HepG2 (cell line): ENCODE data around the gene NCOA4. TPM values are rescaled to one million over a fixed set of nuclear protein-coding genes. Genes with fewer than 3 reads are reported as not detected.

Experiments
- DR1 ChIP-seq: sonication (generic); formaldehyde crosslinking; IDR thresholded peaks from 2 replicates; pipeline ENCODE4 v1.8.0; 2021; ENCODE audit warnings: mild to moderate bottlenecking, missing genetic modification reagents, inconsistent platforms
- HMG20B ChIP-seq: conservative IDR thresholded peaks from 2 replicates; pipeline ENCODE4 v1.6.1; 2016; ENCODE audit warnings: missing genetic modification reagents, missing compliant biosample characterization
- KDM5B ChIP-seq: sonication (generic); formaldehyde crosslinking; IDR thresholded peaks from 2 replicates; pipeline ENCODE4 v1.4.0; 2020; ENCODE audit warnings: missing genetic modification reagents, mild to moderate bottlenecking, borderline replicate concordance
- MTF1 ChIP-seq: sonication (generic); formaldehyde crosslinking; IDR thresholded peaks from 2 replicates; pipeline ENCODE4 v1.5.0; 2020; ENCODE audit warnings: missing genetic modification reagents
- NFYB ChIP-seq: sonication (generic); formaldehyde crosslinking; IDR thresholded peaks from 2 replicates; pipeline ENCODE4 v1.4.0; 2020; ENCODE audit warnings: missing genetic modification reagents
- PHF20 ChIP-seq: sonication (generic); formaldehyde crosslinking; IDR thresholded peaks from 2 replicates; pipeline ENCODE4 v1.5.0; 2020; ENCODE audit warnings: mild to moderate bottlenecking, missing genetic modification reagents
- PHF5A ChIP-seq: IDR thresholded peaks from one replicate; pipeline ENCODE4 v1.6.1; 2018; ENCODE audit warnings: low read depth, missing genetic modification reagents; ENCODE audit not compliant: unreplicated experiment
- TBX3 ChIP-seq: fragments of 450-650 bp; IDR thresholded peaks from 2 replicates; pipeline ENCODE4 v1.6.1; 2017; ENCODE audit warnings: antibody characterized with exemption, mild to moderate bottlenecking, inconsistent platforms, borderline replicate concordance
- ZNF124 ChIP-seq: sonication (generic); formaldehyde crosslinking; IDR thresholded peaks from 2 replicates; pipeline ENCODE4 v1.4.0; 2020; ENCODE audit warnings: missing genetic modification reagents
- ZNF136 ChIP-seq: sonication (generic); formaldehyde crosslinking; IDR thresholded peaks from 2 replicates; pipeline ENCODE4 v1.8.1; 2022; ENCODE audit warnings: low read depth, mild to moderate bottlenecking, moderate library complexity, missing genetic modification reagents
- ZNF256 ChIP-seq: sonication (generic); formaldehyde crosslinking; conservative IDR thresholded peaks from 2 replicates; pipeline ENCODE4 v1.4.0; 2020; ENCODE audit warnings: missing genetic modification reagents
- ZNF367 ChIP-seq: sonication (generic); formaldehyde crosslinking; IDR thresholded peaks from 2 replicates; pipeline ENCODE4 v1.4.0; 2020; ENCODE audit warnings: missing genetic modification reagents, borderline replicate concordance
- ZNF430 ChIP-seq: sonication (generic); formaldehyde crosslinking; IDR thresholded peaks from 2 replicates; pipeline ENCODE4 v1.9.0; 2021; ENCODE audit warnings: mild to moderate bottlenecking, missing genetic modification reagents
- ZNF432 ChIP-seq: sonication (generic); formaldehyde crosslinking; IDR thresholded peaks from 2 replicates; pipeline ENCODE4 v1.5.0; 2020; ENCODE audit warnings: missing genetic modification reagents, mild to moderate bottlenecking, borderline replicate concordance
- ZNF496 ChIP-seq: sonication (generic); formaldehyde crosslinking; IDR thresholded peaks from 2 replicates; pipeline ENCODE4 v1.8.1; 2023; ENCODE audit warnings: mild to moderate bottlenecking, moderate library complexity, missing genetic modification reagents; ENCODE audit not compliant: insufficient replicate concordance
- polyA plus RNA-seq, 8 experiments: library from polyadenylated mRNA; depleted of rRNA in 3 of 8; stranded (reverse) in 7 of 8; unstranded in 1 of 8; fragments of >200 nt; fragmentation: Illumina TruSeq in 4 of 8; extraction: Trizol in 4 of 8; gene quantifications; 2 replicates each; pipeline versions ENCODE4 v1.2.1 to v1.2.3, GENCODE V29; 2011 to 2016; ENCODE audit warnings: low read depth in 4 of 8, missing spikeins in 1 of 8, mixed read lengths in 1 of 8; ENCODE audit not compliant: insufficient read depth in 1 of 8
- total RNA-seq, 5 experiments: library from RNA; depleted of rRNA; stranded (reverse); fragments of >200 nt; fragmentation: Illumina TruSeq; extraction: Trizol; gene quantifications; 2 replicates each; pipeline ENCODE4 v1.2.3, GENCODE V29; 2016; ENCODE audit warnings: low read depth in 1 of 5
- TF ChIP-seq, protein P1 (sequence below): sonication (generic); formaldehyde crosslinking; IDR thresholded peaks from 2 replicates; pipeline ENCODE4 v1.4.0; 2020; ENCODE audit warnings: missing genetic modification reagents
- TF ChIP-seq, protein P2 (sequence below): sonication (generic); formaldehyde crosslinking; IDR thresholded peaks from 2 replicates; pipeline ENCODE4 v1.4.0; 2020; ENCODE audit warnings: missing genetic modification reagents
- TF ChIP-seq, protein P3 (sequence below): sonication (generic); formaldehyde crosslinking; IDR thresholded peaks from 2 replicates; pipeline ENCODE4 v1.5.1; 2020; ENCODE audit warnings: mild to moderate bottlenecking, missing genetic modification reagents

The NCOA4 gene
- total and polyA plus RNA-seq, 2 of the 13 experiments (the other 11 are each of a cell fraction or from before 2014, with no cell fraction given), result 306 to 400 TPM

DNA sequence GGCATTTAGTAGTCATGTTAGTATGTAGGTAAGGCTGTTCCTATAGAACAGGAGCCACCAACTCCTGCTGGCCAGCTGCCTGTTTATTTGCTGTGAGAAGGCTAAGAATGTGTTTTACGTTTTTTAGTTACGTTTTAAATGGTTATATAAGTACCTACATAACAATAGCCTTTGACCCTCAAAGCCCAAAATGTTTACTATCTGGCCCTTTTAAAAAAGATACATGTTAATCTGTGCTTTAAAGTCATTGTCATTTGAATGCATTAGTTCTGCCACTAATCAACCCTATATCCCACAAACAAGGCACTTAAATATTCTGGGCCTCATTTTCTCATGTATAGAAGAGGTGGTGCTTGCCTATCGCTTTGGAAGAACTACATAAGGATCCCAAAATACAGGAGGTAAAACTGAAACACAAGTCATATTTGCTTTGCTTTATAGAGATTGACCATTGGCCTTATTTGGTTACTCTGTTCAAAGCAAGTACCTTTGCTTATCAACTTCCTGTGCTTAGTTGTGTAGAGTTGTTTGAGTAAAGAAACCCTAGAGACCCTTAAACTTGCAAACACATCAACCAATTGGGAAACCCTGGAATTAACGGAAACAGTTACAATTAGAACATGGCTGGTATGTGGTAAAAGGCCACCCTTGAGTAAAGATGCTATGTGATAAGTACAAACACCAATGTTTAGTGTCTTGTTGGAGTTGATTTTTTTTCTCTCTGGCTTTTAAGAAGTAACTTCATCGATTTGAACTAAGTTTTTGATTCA is 32.2 kb downstream of the NCOA4 start (continued):
- TF ChIP-seq HMG20B (CRISPR knock-in tag), result peak; percentile 94
- TF ChIP-seq ZNF136 (CRISPR knock-in tag), result no peak
- TF ChIP-seq, protein P1, sequence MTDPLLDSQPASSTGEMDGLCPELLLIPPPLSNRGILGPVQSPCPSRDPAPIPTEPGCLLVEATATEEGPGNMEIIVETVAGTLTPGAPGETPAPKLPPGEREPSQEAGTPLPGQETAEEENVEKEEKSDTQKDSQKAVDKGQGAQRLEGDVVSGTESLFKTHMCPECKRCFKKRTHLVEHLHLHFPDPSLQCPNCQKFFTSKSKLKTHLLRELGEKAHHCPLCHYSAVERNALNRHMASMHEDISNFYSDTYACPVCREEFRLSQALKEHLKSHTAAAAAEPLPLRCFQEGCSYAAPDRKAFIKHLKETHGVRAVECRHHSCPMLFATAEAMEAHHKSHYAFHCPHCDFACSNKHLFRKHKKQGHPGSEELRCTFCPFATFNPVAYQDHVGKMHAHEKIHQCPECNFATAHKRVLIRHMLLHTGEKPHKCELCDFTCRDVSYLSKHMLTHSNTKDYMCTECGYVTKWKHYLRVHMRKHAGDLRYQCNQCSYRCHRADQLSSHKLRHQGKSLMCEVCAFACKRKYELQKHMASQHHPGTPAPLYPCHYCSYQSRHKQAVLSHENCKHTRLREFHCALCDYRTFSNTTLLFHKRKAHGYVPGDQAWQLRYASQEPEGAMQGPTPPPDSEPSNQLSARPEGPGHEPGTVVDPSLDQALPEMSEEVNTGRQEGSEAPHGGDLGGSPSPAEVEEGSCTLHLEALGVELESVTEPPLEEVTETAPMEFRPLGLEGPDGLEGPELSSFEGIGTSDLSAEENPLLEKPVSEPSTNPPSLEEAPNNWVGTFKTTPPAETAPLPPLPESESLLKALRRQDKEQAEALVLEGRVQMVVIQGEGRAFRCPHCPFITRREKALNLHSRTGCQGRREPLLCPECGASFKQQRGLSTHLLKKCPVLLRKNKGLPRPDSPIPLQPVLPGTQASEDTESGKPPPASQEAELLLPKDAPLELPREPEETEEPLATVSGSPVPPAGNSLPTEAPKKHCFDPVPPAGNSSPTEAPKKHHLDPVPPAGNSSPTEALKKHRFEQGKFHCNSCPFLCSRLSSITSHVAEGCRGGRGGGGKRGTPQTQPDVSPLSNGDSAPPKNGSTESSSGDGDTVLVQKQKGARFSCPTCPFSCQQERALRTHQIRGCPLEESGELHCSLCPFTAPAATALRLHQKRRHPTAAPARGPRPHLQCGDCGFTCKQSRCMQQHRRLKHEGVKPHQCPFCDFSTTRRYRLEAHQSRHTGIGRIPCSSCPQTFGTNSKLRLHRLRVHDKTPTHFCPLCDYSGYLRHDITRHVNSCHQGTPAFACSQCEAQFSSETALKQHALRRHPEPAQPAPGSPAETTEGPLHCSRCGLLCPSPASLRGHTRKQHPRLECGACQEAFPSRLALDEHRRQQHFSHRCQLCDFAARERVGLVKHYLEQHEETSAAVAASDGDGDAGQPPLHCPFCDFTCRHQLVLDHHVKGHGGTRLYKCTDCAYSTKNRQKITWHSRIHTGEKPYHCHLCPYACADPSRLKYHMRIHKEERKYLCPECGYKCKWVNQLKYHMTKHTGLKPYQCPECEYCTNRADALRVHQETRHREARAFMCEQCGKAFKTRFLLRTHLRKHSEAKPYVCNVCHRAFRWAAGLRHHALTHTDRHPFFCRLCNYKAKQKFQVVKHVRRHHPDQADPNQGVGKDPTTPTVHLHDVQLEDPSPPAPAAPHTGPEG (CRISPR knock-in tag), result 0 out of 2 replicates have a peak, but pooled peaks have one; percentile 22
- peak; percentile 60 for TF ChIP-seq NFYB (CRISPR knock-in tag)
- TF ChIP-seq PHF20 (CRISPR knock-in tag), result no peak
- TF ChIP-seq ZNF496 (CRISPR knock-in tag), result no peak
- TF ChIP-seq PHF5A (CRISPR knock-in tag), result no peak
- TF ChIP-seq ZNF124, result 0 out of 2 replicates have a peak, but pooled peaks have one; percentile 53
- TF ChIP-seq KDM5B (CRISPR knock-in tag), result no peak
- TF ChIP-seq, protein P2, sequence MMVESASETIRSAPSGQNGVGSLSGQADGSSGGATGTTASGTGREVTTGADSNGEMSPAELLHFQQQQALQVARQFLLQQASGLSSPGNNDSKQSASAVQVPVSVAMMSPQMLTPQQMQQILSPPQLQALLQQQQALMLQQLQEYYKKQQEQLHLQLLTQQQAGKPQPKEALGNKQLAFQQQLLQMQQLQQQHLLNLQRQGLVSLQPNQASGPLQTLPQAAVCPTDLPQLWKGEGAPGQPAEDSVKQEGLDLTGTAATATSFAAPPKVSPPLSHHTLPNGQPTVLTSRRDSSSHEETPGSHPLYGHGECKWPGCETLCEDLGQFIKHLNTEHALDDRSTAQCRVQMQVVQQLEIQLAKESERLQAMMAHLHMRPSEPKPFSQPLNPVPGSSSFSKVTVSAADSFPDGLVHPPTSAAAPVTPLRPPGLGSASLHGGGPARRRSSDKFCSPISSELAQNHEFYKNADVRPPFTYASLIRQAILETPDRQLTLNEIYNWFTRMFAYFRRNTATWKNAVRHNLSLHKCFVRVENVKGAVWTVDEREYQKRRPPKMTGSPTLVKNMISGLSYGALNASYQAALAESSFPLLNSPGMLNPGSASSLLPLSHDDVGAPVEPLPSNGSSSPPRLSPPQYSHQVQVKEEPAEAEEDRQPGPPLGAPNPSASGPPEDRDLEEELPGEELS (CRISPR knock-in tag), result peak; percentile 95
- no peak for TF ChIP-seq ZNF432 (CRISPR knock-in tag)
- TF ChIP-seq ZNF256 (CRISPR knock-in tag), result no peak
- peak; percentile 79; the same call in 1 of the 2 replicates for TF ChIP-seq ZNF430 (CRISPR knock-in tag)
- no peak for TF ChIP-seq MTF1
- no peak for TF ChIP-seq ZNF367 (CRISPR knock-in tag)
- peak; percentile 97 for TF ChIP-seq TBX3
- TF ChIP-seq DR1, result no peak
- TF ChIP-seq, protein P3, sequence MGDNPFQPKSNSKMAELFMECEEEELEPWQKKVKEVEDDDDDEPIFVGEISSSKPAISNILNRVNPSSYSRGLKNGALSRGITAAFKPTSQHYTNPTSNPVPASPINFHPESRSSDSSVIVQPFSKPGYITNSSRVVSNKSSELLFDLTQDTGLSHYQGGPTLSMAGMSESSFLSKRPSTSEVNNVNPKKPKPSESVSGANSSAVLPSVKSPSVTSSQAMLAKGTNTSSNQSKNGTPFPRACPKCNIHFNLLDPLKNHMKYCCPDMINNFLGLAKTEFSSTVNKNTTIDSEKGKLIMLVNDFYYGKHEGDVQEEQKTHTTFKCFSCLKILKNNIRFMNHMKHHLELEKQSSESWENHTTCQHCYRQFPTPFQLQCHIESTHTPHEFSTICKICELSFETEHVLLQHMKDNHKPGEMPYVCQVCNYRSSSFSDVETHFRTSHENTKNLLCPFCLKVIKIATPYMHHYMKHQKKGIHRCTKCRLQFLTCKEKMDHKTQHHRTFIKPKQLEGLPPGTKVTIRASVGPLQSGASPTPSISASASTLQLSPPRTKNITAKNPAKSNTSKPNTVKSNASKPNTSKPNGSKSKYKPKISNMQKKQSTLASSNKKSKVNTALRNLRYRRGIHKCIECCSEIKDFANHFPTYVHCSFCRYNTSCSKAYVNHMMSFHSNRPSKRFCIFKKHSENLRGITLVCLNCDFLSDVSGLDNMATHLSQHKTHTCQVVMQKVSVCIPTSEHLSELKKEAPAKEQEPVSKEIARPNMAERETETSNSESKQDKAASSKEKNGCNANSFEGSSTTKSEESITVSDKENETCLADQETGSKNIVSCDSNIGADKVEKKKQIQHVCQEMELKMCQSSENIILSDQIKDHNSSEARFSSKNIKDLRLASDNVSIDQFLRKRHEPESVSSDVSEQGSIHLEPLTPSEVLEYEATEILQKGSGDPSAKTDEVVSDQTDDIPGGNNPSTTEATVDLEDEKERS (CRISPR knock-in tag), result peak; percentile 52; the same call in 1 of the 2 replicates
